ENCODE measurements around the gene FLYWCH1.

Gene FLYWCH1

GRCh38 chr16:2985893-2986355, 74.2 kb downstream of the FLYWCH1 start:
- no peak for DNase-seq (ENCODE audit: low read depth)

DNA sequence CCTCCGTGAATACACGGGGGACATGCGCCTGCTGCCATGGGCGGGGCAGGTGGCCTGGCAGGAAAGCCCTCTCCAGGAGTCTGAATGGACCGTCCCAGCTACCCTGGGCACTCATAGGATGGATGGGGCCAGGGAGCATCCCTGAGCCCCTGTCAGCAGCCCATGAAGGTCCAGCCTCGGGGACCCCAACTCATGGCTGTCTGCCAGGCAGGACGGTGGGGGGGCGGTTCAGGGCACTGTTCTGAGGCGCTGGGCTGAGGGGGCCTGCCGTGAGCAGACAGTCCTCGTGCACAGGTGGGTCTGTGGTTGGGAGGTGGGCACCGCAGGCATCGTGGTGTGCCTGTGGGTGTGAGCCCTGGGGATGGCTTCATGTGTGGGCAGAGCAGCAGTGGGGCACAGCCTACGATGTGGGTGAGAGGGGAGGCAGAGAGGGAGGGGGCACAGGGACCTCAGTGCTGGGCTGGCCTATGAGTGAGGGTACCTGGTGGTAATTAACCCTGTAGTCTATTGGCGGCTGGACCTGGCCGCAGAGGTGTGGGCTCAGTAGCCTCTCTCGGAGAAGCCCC, 75.0 kb downstream of the FLYWCH1 start:
- no peak for DNase-seq (ENCODE audit: low read depth)

DNA sequence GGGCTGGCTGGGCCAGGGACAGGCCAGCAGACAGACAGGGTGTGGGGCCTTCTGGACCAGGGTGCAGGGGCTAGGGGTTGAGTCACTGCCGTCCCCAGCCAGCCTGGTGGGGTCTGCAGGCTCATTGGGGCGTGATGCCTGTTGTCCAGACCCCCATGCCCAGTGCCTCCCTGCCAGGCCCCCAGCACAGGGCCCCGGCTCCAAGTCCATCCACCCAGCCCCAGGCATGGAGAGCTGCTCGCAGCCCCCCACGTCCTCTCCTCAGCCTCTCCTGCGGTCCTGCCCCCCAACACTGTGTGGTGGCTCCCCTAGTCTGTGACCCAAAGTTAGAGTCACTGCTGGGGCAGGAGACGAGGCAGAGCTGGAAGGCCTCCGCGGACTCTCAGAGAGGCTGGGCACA, 75.6 kb downstream of the FLYWCH1 start:
- no peak for DNase-seq (ENCODE audit: low read depth)

DNA sequence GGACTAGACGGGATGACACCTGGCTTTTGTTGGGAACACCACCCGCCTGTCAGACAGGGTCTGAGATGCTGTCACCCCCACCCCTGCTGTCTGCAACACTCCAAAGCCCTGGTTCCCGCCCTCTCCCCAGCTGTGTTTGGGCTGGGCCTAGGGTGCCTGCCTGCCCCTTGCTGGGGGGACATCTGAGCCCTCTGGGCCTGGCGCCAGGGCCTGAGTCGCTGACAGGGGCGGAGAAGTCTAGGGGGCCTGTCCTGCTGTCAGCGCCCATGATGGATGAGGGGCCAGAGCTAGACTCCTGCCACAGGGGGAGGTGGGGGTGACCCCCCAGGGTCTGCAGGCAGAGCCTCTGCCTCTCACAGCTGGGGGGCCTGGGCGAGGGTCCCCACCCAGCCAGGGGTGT, 76.1 kb downstream of the FLYWCH1 start:
- no peak for DNase-seq (ENCODE audit: low read depth)

- DNase-seq (ENCODE audit: low read depth), result no peak
Observed at GRCh38 chr16:2988590-2989099, 76.9 kb downstream of the FLYWCH1 start.

- no peak for DNase-seq (ENCODE audit: low read depth)
Observed at GRCh38 chr16:2990891-2991290, 79.2 kb downstream of the FLYWCH1 start.

GRCh38 chr16:2991566-2992261, 80.0 kb downstream of the FLYWCH1 start:
- no peak for DNase-seq (ENCODE audit: low read depth)

GRCh38 chr16:2992383-2993081, 80.8 kb downstream of the FLYWCH1 start:
- no peak for DNase-seq (ENCODE audit: low read depth)

GRCh38 chr16:2996298-2996697, 84.6 kb downstream of the FLYWCH1 start:
- DNase-seq (ENCODE audit: low read depth), result no peak

GRCh38 chr16:2999929-3000328, 88.2 kb downstream of the FLYWCH1 start:
- no peak for DNase-seq (ENCODE audit: low read depth)

GRCh38 chr16:3000540-3000939, 88.8 kb downstream of the FLYWCH1 start:
- no peak for DNase-seq (ENCODE audit: low read depth)

Data from CMK (cell line).